HepG2 (cell line): ENCODE results near the gene OTOP3. TPM values are rescaled to one million over a fixed set of nuclear protein-coding genes. Genes with fewer than 3 reads are reported as not detected.

ENCODE experiments used
- ATAC-seq: fragments of 200-7000 bp; cut with Tn5 transposase; 3 replicates; pipeline ENCODE4 v1.9.1; 2020; ENCODE audit warnings: mild to moderate bottlenecking, moderate library complexity
- BruUV-seq: library from RNA; stranded (reverse); fragments of 400-500 nt; replicated peaks from 2 replicates; lab custom pipeline; 2021; lab: Mats Ljungman, UMichigan
- CTCF ChIA-PET: fragments of 300-600 bp; formaldehyde crosslinking; extraction: SDS; loops from one replicate; lab custom pipeline; 2021; ENCODE audit warnings: low total read pairs, inconsistent platforms, low intra/inter-chr PET ratio; lab: Yijun Ruan, JAX
- POLR2A ChIA-PET: fragments of 350-600 bp; sonication (Branson Sonifier 250); formaldehyde crosslinking; loops from one replicate; lab custom pipeline; 2020; ENCODE audit warnings: antibody characterized with exemption, inconsistent platforms; lab: Yijun Ruan, JAX
- DNase-seq: peaks from one replicate; pipeline ENCODE4 v3.0.0-alpha.2; 2015; ENCODE audit warnings: low spot score
- FAIRE-seq: peaks from 3 replicates; lab custom pipeline; 2011; peaks lifted over from hg19 to GRCh38; lab: Jason Lieb, UNC
- H2AFZ ChIP-seq: one replicate; pipeline ENCODE4 v1.6.1; 2011; ENCODE audit warnings: low read length, inconsistent platforms
- H3K27ac ChIP-seq: fragments of 300-600 bp; 3 replicates; pipeline ENCODE4 v1.8.0; 2011; ENCODE audit warnings: mixed run types, mild to moderate bottlenecking, mixed read lengths, low read length, inconsistent platforms; ENCODE audit not compliant: insufficient read depth; ENCODE audit errors: extremely low read length
- H3K27me3 ChIP-seq, 2 experiments: fragments of 200-600 bp in 1 of 2; 2 replicates in 1 of 2; 3 replicates in 1 of 2; pipeline versions ENCODE4 v1.6.0 to v1.8.0; 2011; ENCODE audit warnings: low read length in 2 of 2, mild to moderate bottlenecking in 2 of 2, moderate library complexity in 2 of 2, inconsistent platforms in 1 of 2; ENCODE audit not compliant: insufficient read depth in 2 of 2, control insufficient read depth in 1 of 2
- H3K36me3 ChIP-seq, 2 experiments: fragments of 200-600 bp in 1 of 2; replicated peaks in 1 of 2; 2 replicates in 1 of 2; 3 replicates in 1 of 2; pipeline versions ENCODE4 v1.5.1 to v1.8.0; 2011; ENCODE audit warnings: low read length in 2 of 2, inconsistent platforms in 1 of 2; ENCODE audit not compliant: insufficient read depth in 2 of 2, control insufficient read depth in 1 of 2
- H3K4me1 ChIP-seq: 2 replicates; pipeline ENCODE4 v1.5.1; 2012; ENCODE audit warnings: low read length, inconsistent platforms; ENCODE audit not compliant: insufficient read depth
- H3K4me2 ChIP-seq: 2 replicates; pipeline ENCODE4 v1.6.0; 2011; ENCODE audit warnings: low read depth, low read length, inconsistent platforms
- H3K4me3 ChIP-seq, 3 experiments: fragments of 200-600 bp in 1 of 3; sonication (generic), shearing (Covaris generic) in 1 of 3; replicated peaks in 1 of 3; 2 replicates each; pipeline ENCODE4 v1.5.1; 2011 to 2016; ENCODE audit warnings: low read length in 3 of 3, inconsistent platforms in 2 of 3, low read depth in 2 of 3, mild to moderate bottlenecking in 2 of 3, control low read depth in 1 of 3, mixed read lengths in 1 of 3; ENCODE audit not compliant: insufficient read depth in 1 of 3
- H3K79me2 ChIP-seq: one replicate; pipeline ENCODE4 v1.6.1; 2011; ENCODE audit warnings: low read length, inconsistent platforms; ENCODE audit not compliant: insufficient read depth
- H3K9ac ChIP-seq: 2 replicates; pipeline ENCODE4 v1.6.0; 2011; ENCODE audit warnings: mild to moderate bottlenecking, low read depth, low read length, inconsistent platforms; ENCODE audit not compliant: insufficient read depth
- H3K9me3 ChIP-seq: 2 replicates; pipeline ENCODE4 v1.5.1; 2012; ENCODE audit warnings: mild to moderate bottlenecking, low read length
- H4K20me1 ChIP-seq: 2 replicates; pipeline ENCODE4 v1.6.0; 2011; ENCODE audit warnings: inconsistent platforms, mild to moderate bottlenecking, low read length, moderate library complexity; ENCODE audit not compliant: insufficient read depth
- HOXA3 ChIP-seq: sonication (generic); formaldehyde crosslinking; IDR thresholded peaks from 2 replicates; pipeline ENCODE4 v1.5.0; 2020; ENCODE audit warnings: missing genetic modification reagents
- MTA1 ChIP-seq: sonication (generic); formaldehyde crosslinking; IDR thresholded peaks from 2 replicates; pipeline ENCODE4 v1.4.0; 2020; ENCODE audit warnings: missing genetic modification reagents, mild to moderate bottlenecking, borderline replicate concordance
- ZNF75D ChIP-seq: sonication (generic); formaldehyde crosslinking; IDR thresholded peaks from 2 replicates; pipeline ENCODE4 v1.8.1; 2023; ENCODE audit warnings: missing genetic modification reagents, mild to moderate bottlenecking, borderline replicate concordance
- WGBS: methylation state at CpG from one replicate; pipeline ENCODE4 v1.1.6; 2017; ENCODE audit warnings: low lambda C conversion rate; 5-methylcytosine and 5-hydroxymethylcytosine counted together
- in situ Hi-C: cut with HindIII; loops from 2 replicates; pipeline ENCODE4 v1.10.0; 2017; ENCODE audit warnings: low pct_unique_long_range_greater_than_20kb; ENCODE audit not compliant: extremely low pct_ligation_motif_present
- intact Hi-C: fragments of 100-400 bp; cut with micrococcal nuclease; formaldehyde crosslinking; loops from one replicate; pipeline ENCODE4 v1.10.0; 2022; ENCODE audit not compliant: unreplicated experiment
- polyA plus RNA-seq, 8 experiments: library from polyadenylated mRNA; depleted of rRNA in 3 of 8; stranded (reverse) in 7 of 8; unstranded in 1 of 8; fragments of >200 nt; fragmentation: Illumina TruSeq in 4 of 8; extraction: Trizol in 4 of 8; gene quantifications; 2 replicates each; pipeline versions ENCODE4 v1.2.1 to v1.2.3, GENCODE V29; 2011 to 2016; ENCODE audit warnings: low read depth in 4 of 8, missing spikeins in 1 of 8, mixed read lengths in 1 of 8; ENCODE audit not compliant: insufficient read depth in 1 of 8
- total RNA-seq, 5 experiments: library from RNA; depleted of rRNA; stranded (reverse); fragments of >200 nt; fragmentation: Illumina TruSeq; extraction: Trizol; gene quantifications; 2 replicates each; pipeline ENCODE4 v1.2.3, GENCODE V29; 2016; ENCODE audit warnings: low read depth in 1 of 5
- TF ChIP-seq, protein P1 (sequence below): sonication (generic); formaldehyde crosslinking; IDR thresholded peaks from 2 replicates; pipeline ENCODE4 v1.4.0; 2020; ENCODE audit warnings: missing genetic modification reagents
- TF ChIP-seq, protein P2 (sequence below): sonication (generic); formaldehyde crosslinking; IDR thresholded peaks from 2 replicates; pipeline ENCODE4 v1.4.0; 2020; ENCODE audit warnings: missing genetic modification reagents
- TF ChIP-seq, protein P3 (sequence below): sonication (generic); formaldehyde crosslinking; IDR thresholded peaks from 2 replicates; pipeline ENCODE4 v1.9.0; 2021; ENCODE audit warnings: missing genetic modification reagents, mild to moderate bottlenecking, borderline replicate concordance
- TF ChIP-seq, protein P4 (sequence below): sonication (generic); formaldehyde crosslinking; IDR thresholded peaks from 2 replicates; pipeline ENCODE4 v1.4.0; 2020; ENCODE audit warnings: missing genetic modification reagents
- TF ChIP-seq, protein P5 (sequence below): IDR thresholded peaks from 2 replicates; pipeline ENCODE4 v1.6.1; 2016; ENCODE audit warnings: mild to moderate bottlenecking, missing biosample characterization, missing genetic modification reagents

The OTOP3 gene
- total and polyA plus RNA-seq, 2 of the 13 experiments (the other 11 are each of a cell fraction or from before 2014, with no cell fraction given) = not detected

DNA sequence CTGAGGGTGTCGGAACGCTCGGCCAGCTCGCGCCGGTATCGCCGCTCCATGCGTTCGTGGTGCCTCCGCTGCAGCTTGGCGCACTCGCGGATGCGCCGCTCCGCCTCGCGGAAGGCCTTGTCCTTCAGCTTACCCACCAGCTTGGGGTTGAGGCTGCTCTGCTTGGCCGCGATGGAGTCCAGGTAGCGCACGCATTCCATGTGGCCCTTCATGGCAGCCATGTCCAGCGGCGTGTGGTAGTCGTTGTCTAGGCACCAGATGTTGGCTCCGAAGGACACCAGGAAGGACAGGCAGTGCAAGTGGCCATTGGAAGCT is 15.4 kb upstream of the OTOP3 start:
- no peak overlapping the region for H3K27ac ChIP-seq
- WGBS = 89% methylated on average over 27 of the region's 27 CpGs
- H3K9ac ChIP-seq = no peak overlapping the region
- in situ Hi-C loops (loop anchor here (5.0 kb wide), 1 partner anchor 37 kb away; no protein-coding TSS in a partner anchor), intact Hi-C loops (no loop called here)
- no peaks in the 10 kb centered on the region for H4K20me1 ChIP-seq
- H3K4me3 ChIP-seq = no peak overlapping the region
- no peaks in the 10 kb centered on the region for H3K36me3 ChIP-seq
- DNase-seq = no peak
- no peak overlapping the region for H3K4me2 ChIP-seq
- no peaks in the 10 kb centered on the region for H3K79me2 ChIP-seq
- H2AFZ ChIP-seq = no peak overlapping the region
- ATAC-seq = no peak
- peaks cover 22 to 74% of the 10 kb centered on the region in 2 experiments for H3K27me3 ChIP-seq
- peaks cover 31% of the 10 kb centered on the region for H3K4me1 ChIP-seq
- ChIA-PET POLR2A (interaction anchor here (1.0 to 1.2 kb wide), 2 partner anchors 47 to 93 kb away, joined by 3 to 4 read pairs; partner anchors contain the start of gene FDXR), CTCF (interaction anchor here (2.3 kb wide), 1 partner anchor 37 kb away, joined by 9 read pairs; no protein-coding TSS in a partner anchor)
- no peaks in the 10 kb centered on the region for H3K9me3 ChIP-seq
- FAIRE-seq = no peak
- BruUV-seq = no TSS peak
- TF ChIP-seq, protein P1, sequence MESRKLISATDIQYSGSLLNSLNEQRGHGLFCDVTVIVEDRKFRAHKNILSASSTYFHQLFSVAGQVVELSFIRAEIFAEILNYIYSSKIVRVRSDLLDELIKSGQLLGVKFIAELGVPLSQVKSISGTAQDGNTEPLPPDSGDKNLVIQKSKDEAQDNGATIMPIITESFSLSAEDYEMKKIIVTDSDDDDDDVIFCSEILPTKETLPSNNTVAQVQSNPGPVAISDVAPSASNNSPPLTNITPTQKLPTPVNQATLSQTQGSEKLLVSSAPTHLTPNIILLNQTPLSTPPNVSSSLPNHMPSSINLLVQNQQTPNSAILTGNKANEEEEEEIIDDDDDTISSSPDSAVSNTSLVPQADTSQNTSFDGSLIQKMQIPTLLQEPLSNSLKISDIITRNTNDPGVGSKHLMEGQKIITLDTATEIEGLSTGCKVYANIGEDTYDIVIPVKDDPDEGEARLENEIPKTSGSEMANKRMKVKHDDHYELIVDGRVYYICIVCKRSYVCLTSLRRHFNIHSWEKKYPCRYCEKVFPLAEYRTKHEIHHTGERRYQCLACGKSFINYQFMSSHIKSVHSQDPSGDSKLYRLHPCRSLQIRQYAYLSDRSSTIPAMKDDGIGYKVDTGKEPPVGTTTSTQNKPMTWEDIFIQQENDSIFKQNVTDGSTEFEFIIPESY = peak; percentile 66; the same call in 1 of the 2 replicates
- TF ChIP-seq, protein P2, sequence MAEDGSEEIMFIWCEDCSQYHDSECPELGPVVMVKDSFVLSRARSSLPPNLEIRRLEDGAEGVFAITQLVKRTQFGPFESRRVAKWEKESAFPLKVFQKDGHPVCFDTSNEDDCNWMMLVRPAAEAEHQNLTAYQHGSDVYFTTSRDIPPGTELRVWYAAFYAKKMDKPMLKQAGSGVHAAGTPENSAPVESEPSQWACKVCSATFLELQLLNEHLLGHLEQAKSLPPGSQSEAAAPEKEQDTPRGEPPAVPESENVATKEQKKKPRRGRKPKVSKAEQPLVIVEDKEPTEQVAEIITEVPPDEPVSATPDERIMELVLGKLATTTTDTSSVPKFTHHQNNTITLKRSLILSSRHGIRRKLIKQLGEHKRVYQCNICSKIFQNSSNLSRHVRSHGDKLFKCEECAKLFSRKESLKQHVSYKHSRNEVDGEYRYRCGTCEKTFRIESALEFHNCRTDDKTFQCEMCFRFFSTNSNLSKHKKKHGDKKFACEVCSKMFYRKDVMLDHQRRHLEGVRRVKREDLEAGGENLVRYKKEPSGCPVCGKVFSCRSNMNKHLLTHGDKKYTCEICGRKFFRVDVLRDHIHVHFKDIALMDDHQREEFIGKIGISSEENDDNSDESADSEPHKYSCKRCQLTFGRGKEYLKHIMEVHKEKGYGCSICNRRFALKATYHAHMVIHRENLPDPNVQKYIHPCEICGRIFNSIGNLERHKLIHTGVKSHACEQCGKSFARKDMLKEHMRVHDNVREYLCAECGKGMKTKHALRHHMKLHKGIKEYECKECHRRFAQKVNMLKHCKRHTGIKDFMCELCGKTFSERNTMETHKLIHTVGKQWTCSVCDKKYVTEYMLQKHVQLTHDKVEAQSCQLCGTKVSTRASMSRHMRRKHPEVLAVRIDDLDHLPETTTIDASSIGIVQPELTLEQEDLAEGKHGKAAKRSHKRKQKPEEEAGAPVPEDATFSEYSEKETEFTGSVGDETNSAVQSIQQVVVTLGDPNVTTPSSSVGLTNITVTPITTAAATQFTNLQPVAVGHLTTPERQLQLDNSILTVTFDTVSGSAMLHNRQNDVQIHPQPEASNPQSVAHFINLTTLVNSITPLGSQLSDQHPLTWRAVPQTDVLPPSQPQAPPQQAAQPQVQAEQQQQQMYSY (CRISPR knock-in tag) = no peak
- TF ChIP-seq, protein P3, sequence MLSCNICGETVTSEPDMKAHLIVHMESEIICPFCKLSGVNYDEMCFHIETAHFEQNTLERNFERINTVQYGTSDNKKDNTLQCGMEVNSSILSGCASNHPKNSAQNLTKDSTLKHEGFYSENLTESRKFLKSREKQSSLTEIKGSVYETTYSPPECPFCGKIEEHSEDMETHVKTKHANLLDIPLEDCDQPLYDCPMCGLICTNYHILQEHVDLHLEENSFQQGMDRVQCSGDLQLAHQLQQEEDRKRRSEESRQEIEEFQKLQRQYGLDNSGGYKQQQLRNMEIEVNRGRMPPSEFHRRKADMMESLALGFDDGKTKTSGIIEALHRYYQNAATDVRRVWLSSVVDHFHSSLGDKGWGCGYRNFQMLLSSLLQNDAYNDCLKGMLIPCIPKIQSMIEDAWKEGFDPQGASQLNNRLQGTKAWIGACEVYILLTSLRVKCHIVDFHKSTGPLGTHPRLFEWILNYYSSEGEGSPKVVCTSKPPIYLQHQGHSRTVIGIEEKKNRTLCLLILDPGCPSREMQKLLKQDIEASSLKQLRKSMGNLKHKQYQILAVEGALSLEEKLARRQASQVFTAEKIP (CRISPR knock-in tag) = no peak
- TF ChIP-seq HOXA3 (peak; percentile 21; the same call in 1 of the 2 replicates), ZNF75D (CRISPR knock-in tag) (no peak), MTA1 (CRISPR knock-in tag) (0 out of 2 replicates have a peak, but pooled peaks have one; percentile 29)
- TF ChIP-seq, protein P4, sequence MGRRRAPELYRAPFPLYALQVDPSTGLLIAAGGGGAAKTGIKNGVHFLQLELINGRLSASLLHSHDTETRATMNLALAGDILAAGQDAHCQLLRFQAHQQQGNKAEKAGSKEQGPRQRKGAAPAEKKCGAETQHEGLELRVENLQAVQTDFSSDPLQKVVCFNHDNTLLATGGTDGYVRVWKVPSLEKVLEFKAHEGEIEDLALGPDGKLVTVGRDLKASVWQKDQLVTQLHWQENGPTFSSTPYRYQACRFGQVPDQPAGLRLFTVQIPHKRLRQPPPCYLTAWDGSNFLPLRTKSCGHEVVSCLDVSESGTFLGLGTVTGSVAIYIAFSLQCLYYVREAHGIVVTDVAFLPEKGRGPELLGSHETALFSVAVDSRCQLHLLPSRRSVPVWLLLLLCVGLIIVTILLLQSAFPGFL (CRISPR knock-in tag) = no peak
- TF ChIP-seq, protein P5, sequence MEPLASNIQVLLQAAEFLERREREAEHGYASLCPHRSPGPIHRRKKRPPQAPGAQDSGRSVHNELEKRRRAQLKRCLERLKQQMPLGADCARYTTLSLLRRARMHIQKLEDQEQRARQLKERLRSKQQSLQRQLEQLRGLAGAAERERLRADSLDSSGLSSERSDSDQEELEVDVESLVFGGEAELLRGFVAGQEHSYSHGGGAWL = no peak
